ENCODE results near the gene CYB561D2.
"Not testable (repeated sequence)": the region's sequence is repeated elsewhere in the genome, so short reads cannot be mapped to it uniquely, and the experiment has no call there.

Gene CYB561D2, protein sequence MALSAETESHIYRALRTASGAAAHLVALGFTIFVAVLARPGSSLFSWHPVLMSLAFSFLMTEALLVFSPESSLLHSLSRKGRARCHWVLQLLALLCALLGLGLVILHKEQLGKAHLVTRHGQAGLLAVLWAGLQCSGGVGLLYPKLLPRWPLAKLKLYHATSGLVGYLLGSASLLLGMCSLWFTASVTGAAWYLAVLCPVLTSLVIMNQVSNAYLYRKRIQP

DNA sequence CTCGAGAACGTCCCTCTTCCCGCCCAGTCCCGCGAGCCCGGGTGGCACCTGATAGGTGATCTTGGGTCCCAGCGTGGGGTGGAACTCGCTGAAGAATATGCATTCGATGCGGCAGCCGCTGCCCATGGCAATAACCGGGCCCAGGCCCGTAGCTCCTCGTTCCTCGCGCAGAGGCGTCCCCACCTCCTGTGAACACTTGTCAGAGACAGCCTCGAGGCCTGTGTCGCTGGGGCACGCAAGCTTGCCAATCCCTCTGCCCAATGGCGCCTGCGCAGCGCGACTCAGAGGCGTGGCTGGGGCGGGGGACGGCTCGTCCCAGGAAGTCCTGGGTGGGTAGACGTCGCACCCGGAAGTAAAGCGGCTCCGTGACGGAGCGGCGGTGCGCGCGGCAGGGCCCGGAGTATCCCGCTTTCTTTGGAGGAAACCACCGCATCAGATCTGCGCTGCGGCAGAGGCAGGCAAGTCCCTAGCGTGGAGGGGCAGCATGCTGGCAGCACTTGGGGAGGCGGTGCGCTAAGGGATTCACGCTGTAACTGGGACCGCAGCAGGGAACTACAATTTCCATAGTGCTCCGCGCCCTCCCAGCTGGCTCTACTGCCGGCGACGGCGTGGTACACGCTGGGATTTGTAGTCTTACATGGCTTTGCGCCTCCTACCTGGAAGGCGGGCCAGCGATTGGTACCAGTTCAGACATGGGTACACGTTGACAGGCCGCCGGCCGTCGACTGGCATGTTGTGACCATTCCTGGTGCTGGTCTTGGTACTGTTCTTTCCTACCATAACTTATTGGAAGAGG lies at the start of gene CYB561D2, which contains the start of gene NPRL2:
CYB561D2 (plus strand) TSS at position 336 of the 796 bp plus-strand sequence. CDS start 572 bp downstream, outside the sequence.
NPRL2 (minus strand) TSS at position 249 of the 796 bp plus-strand sequence; CDS start at position 126, 123 bp downstream.
- FAIRE-seq (peak; percentile 97), DNase-seq (ENCODE audit: insufficient read length, low spot score) (peak; percentile 95)

DNA sequence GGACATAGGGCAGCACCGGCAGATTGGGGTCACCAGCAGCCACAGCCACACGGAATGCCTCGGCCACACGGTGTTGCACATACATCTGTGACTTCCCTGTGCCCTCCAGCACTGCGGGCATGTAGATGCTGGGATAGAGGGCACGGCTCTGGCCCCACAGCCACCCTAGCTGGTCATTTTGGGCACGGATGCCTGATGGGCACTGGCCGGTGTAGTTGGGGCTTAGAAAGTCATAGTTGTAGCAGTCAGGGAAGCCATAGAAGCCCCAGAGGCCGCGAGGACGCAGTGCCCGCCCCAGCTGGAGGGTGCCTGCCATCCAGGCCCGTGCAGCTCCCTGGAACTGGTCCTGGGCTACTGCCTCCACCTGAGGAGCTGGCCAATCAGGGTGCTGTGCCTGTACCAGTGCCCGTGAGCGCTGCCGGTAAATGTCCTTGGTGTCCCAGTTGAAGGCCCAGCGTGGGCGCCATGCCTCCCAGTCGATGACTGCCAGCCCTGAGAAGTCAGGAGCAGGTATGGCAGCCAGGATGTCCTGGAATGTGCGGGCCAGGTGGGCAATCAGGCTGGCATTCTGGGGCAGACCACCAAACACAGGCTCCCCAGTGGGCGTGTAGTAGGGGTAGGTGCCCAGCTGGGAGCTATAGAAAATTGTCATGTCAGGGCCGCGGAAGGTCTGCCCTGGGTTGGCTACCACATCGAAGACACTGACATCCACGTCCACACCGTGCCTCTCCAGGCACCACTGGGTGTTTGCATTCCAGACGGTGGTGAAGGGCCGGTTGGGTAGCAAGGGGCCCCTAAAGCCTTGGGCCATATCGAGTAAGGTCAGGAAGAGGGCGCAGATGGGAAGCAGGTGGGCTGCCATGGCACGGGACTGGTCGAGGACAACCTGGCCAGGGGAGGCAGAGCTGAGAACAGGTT lies 48.3 kb upstream of the CYB561D2 start:
- FAIRE-seq (no peak), DNase-seq (ENCODE audit: insufficient read length, low spot score) (no peak)

DNA sequence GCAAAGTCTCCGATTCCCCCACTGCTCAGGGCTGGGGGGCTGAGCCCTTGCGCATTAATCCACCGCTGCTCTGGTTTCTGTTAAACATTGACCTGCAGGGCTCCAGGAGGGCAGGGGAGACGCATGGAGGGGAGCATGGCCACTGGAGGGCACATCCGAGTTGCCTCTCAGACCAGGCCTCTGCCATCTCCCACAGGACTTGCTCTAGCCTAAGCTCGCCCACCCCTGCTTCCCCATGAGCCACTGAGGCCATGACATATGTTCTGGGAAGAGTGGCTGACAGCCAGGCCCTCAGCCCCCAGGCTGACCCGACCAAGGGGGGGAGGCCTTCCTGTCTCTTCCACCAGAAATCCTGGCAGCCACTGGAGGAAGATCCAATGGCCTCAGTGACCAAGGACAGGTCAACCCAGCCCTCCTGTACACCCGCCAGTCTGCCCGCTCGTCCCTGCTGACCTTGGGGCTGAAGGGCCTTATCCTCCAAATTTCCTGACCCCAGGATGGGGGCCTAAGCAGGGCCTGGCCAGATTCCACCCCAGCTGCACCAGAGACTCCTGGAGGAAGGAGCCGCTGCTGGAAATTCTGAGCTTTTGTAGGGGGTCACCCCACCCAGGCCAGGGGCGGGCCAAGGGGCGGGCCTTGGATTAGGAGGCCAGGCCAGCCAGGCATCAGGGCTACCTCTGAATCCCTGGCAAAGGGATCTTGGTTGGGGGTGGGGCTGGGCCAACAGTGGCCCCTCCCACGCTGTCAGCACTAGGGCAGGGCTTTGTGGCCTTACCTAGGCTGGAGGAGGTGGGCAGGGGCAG lies 47.4 kb upstream of the CYB561D2 start, which contains the start of gene HYAL1:
HYAL1 (minus strand) TSS at position 562 of the 803 bp plus-strand sequence. CDS start 618 bp downstream, outside the sequence.
- no peak for DNase-seq (ENCODE audit: insufficient read length, low spot score)
- FAIRE-seq: no peak

DNA sequence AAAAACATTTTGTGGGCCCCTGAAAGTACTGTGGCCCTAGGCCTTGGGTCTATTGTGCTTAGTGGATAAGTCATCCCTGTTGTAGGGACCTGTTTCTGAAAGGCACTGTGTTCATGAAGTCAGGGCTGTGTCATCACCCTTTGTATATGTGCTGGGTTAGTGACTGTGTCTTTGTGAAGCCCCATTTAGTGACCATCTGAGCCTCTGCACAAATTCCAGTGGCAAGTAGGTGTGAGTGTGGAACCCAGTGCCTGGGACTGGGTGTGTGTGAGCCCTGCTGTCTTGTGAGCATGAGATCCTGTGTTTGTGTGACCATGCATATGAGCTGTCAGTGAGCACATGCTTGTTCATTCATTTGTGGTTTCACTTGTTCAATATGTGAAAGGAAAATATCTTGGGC lies 46.1 kb upstream of the CYB561D2 start:
- FAIRE-seq: no peak
- DNase-seq (ENCODE audit: insufficient read length, low spot score): no peak

DNA sequence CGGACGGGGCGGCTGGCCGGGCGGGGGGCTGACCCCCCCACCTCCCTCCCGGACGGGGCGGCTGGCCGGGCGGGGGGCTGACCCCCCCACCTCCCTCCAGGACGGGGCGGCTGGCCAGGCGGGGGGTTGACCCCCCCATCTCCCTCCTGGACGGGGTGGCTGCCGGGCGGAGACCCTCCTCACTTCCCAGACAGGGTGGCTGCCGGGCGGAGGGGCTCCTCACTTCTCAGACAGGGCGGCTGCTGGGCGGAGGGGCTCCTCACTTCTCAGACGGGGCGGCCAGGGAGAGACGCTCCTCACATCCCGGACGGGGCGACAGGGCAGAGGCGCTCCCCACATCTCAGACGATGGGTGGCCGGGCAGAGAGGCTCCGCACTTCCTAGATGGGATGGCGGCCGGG lies 38.6 kb upstream of the CYB561D2 start:
- not testable (repeated sequence) for FAIRE-seq; DNase-seq (ENCODE audit: insufficient read length, low spot score)

DNA sequence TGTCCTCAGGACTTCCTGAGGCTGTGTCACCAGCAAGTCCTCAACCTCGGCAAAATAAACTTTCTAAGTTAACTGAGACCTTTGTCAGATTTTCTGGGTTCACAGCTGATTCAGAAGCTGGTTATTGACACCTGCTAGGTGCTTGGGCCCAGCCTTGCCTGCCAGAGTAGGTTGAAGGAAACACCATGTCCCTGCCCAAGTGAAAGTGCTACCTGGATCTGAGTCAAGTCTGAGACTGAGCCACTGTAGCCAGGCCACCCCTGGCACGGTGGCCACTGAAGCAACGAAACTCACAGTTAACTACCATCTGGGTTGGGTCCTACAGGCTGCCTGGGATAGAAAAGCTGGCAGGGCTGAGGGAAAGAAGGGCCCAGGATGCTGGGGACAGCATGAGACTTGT lies 36.3 kb upstream of the CYB561D2 start:
- FAIRE-seq (no peak), DNase-seq (ENCODE audit: insufficient read length, low spot score) (no peak)

DNA sequence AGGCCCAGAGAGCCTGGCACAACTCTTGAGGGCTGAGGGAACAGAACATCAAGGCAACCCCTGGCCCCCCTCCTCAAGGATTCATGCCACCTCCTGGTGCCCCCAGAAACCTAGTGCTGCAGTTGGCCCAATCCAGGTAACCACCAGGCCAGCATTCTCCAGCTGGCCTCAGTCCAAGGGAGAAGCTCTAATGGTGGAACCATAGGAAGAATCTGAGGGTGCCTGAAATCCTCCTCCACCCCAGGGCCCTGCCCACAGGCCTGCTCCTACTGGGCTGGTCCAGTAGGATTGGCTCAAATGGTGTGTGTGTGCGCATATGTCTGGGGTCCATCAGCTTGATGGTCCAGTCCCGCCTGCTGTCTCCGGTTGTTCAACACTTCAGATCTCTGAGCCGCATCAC lies 35.8 kb upstream of the CYB561D2 start:
- no peak for FAIRE-seq
- no peak for DNase-seq (ENCODE audit: insufficient read length, low spot score)

DNA sequence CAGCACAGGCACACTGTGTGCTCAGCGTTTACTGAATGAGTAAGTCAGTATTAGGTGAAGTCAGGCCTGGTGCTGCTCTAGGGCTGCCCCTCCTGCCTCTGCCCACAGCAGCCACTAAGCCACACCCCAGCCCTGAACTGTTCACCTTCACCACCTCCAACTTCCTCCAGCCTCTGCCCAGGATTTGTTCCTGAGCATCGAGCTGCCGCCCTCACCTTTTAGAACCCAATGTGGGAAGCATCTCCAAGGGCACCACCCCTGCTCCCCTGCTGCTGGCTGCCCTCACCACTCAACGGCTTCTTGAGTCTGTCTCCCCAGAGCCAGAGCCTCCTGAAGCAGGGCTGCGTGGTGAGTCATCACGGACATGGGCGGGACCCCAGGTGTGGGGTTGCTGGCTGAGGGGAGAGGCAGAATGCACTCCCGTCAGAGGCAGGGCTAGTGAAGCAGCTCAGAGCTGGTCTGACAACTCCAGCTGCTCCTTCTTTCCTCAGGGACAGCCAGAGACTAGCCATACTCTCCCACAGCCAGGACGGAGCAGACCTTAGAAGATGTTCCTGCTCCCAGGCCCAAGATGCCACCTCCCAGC lies 33.9 kb upstream of the CYB561D2 start:
- FAIRE-seq (no peak), DNase-seq (ENCODE audit: insufficient read length, low spot score) (no peak)

DNA sequence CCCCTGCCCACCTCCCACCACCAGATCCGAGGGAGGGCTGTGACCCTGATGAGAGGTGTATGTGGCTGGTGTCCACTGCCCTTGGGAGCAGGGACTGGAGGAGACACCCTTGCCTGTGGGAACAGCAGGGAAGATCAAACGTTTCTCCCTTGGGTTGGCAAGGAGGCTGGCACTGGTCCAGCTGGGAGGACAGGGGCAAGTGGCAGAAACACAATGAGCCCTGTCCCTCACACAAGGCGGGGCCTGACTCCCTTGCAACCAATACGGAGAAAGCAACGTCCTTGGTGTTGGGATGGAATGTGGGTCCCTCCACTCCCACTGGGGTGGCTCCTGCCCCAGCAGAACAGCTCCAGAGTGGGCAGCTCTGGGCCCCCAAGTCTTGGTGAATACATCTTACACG lies 33.4 kb upstream of the CYB561D2 start:
- FAIRE-seq (no peak), DNase-seq (ENCODE audit: insufficient read length, low spot score) (no peak)

DNA sequence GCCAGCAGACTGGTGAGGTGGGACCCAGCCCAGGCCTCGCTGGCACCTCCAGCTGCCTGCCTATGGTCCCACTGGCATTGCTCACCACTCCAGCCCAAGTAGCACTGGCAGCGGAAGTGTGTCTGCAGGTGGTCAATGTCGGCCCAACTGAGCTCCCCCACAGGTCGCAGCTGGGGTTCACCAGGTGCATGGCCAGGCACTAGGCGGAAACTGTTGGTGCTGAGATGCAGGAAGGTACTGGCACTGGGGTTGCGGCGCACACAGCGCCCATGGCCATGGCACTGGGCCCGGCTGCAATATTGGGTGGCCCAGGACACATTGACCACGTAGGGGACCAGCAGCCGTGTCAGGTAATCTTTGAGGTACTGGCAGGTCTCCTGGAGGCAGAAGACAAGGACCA lies 32.5 kb upstream of the CYB561D2 start:
- no peak for DNase-seq (ENCODE audit: insufficient read length, low spot score)
- FAIRE-seq: no peak

DNA sequence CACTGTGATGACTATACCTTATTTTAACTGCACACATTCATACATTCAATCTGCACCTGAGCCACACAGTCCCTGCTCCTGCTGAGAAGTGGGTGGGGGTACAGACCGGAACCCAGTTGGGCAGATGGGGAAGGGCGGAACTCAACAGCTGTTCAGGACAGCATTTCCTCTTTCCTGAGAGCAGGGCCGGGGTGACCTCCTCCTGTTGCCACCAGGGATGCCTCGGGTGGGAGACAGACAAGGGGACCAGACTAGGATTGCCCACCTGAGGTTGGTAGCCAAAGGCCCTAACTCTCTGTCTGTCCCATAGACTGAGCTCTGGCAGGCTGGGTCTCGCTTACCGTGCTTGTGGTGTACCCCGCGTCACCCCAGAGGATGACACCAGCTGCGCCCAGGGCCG lies 32.0 kb upstream of the CYB561D2 start:
- FAIRE-seq (no peak), DNase-seq (ENCODE audit: insufficient read length, low spot score) (no peak)

DNA sequence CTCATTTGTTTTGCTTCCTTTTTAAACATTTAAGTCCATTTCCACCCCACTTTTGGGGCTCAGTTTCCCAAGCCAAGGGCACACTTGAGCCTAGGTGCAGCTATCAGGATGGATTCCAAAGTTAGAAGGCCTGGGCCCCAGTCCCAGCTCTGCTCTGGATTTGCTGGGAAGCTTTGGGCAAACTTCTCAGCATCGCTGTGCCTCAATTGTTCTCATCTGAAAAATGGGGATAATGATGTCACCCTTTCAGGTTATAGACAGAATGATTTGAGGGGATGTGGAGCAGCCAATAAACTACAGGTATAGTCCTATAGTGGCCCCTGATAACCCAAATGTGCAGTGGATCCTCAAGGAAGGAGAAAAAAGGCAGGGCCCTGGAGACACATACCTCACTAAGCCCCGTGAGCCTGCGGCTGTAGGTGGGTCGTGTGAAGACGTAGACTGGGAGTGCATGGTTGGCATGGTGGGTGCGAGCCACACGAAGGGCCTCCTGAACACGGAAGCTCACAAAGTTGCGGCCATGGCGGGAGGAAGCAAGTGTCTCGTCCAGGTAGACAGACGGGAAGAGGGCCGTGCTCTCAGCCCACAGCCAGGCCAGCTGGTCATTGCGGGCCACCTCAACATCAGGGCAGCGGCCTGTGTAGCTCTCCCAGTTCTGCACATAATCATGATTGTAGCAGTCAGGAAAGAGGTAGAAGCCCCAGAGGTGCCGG lies 31.3 kb upstream of the CYB561D2 start:
- DNase-seq (ENCODE audit: insufficient read length, low spot score) (no peak), FAIRE-seq (no peak)

DNA sequence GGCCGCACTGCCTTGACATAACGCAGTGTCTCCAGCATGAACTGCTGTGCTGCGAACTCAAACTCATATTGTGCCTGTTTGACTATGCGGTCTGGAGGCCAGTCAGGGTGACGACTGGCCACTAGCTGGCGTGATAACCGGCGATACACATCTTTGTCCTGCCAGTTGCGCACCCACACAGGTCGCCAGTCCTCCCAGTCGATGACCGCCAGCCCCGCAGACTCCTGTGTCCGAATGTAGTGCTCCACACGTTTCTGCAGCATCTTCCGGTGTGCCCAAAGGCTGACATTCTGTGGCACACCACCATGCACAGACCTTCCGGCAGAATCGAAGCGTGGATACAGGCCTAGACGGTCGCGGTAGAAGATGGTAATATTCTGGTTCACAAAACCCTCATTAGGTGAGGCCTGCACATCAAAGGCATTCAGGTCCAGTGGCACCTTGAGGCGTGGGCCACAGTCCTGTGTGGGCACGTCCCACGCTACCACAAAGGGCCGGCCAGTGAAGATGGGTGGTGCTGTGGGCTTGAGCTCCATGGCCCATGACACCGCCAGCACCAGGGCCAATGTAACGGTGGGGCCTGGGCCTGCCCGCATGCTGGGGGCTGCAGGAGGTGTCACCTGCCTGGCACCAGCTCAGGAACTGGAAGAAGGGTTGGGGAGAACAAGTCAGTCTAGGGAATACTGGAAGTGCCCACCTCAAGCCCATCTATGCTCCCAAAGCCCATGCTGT lies 30.6 kb upstream of the CYB561D2 start:
- DNase-seq (ENCODE audit: insufficient read length, low spot score): no peak
- FAIRE-seq: no peak

DNA sequence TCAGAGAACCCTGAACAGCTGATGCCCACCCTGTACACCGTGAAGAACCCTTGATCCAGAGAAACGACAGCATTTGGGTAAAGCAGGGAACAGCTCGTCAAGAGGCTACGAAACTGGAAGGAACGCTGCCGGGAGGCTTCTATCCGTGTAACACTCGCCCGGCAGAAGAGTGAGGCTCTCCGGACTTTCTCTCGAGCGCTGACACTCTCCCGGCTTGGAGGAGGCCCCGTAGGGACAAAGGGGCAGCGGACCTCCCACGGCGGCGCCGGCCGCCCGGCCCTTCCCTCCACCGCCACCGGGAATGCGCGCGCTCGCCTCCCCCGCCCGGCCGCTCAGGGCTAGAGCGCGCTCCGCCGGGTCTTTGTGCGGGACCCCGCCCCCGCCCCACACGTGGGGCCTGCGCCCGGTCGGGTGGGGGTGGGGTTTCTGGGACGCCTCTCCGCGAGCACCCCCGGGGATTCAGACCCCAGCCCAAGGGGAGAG lies 29.8 kb upstream of the CYB561D2 start:
- DNase-seq (ENCODE audit: insufficient read length, low spot score): no peak
- FAIRE-seq: no peak

DNA sequence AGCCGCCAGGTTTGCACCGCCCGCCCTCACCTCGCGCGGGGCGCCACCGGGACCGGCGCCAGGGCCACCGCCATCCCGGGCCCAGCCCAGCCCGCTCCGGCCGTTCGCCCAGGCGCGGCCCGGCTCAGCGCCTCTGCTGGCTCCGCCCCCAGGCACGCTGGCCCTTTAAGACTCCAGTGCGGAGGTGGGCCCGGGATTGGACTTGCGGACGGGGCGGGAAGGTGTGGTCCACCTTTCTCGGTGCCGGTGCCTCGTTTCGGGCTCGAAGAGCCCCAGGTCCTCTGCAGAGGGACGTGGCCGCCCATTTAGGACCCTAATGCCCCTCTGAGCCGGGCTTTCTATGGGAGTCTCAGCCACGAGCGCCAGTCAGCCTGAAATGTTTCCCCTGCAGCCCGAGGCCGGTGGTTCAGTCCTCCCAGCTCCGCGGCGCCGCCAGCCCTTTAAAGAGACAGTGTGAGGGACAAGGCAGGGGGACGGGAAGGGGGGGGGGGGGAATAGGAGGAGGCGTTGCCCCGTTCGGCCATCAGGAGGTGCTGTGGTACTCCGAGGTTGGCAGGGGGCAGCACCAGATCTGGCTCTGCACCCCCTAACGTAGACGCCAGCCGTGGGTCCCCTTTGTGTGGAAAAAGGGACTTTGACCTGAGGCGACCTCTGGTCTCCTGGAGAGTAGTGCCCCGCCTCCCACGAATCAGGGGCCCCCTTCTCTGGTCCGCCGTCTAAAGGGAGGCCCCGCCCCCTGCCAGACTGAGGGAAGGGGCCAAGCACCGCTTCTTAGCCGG lies 29.1 kb upstream of the CYB561D2 start:
- peak; percentile 93 for FAIRE-seq
- peak; percentile 90 for DNase-seq (ENCODE audit: insufficient read length, low spot score)

DNA sequence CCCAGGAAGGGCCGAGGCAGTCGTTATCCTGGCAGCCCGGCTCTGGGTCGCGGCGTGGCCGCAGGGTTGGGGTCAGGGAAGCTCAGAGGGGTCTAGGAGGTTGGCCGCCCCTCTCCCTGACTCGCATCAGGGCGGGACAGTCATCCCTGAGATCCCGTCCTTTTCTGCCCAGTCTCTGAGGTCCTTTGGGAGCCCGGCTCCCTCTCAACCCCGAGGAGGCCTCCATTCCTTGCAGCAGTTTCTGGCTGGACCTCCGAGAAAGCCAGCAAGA lies 28.6 kb upstream of the CYB561D2 start:
- FAIRE-seq (no peak), DNase-seq (ENCODE audit: insufficient read length, low spot score) (no peak)

DNA sequence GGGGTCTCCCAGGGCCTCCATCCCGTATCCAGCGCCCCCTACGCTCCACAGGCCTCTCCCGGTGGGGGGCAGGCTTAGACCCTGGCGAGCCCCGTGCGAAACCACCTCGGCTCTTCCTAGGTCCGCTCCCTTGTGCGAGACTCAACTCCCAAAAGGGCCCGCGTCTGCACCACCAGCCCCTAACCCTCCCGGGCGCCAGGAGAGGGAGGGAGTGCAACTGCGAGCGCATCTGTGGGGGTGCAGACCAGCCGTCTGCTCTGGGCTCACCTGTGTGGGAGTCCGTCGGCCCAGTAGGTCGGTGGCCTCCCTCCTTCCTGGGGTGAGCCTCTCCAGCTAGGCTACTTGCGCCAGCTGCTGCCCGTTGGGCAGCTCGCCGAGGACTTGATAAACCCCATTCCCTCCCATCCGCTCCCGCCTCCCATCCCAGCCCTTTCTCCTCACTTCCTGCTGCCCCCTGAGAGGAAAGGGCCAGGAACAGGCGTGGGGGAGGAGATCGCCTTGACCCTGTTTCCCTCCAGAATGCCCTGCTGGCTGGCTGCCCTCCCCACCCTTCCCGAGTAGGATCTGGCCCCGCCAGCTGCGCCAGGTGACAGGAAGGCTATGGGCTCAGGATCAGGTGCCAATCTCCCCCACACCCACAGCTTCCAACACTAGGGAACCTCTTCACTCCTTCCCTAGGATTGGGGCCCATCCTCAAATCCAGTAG lies 28.1 kb upstream of the CYB561D2 start, which contains the start of gene HYAL2:
HYAL2 (minus strand) TSS at position 360 of the 706 bp plus-strand sequence. CDS start 2,256 bp downstream, outside the sequence.
- no peak for FAIRE-seq
- DNase-seq (ENCODE audit: insufficient read length, low spot score): no peak

Measured in GM19239 (cell line).